Activated CD4-positive, alpha-beta T cell treated with anti-CD3 and anti-CD28 coated beads for 48 hours (primary cell): ENCODE data around the gene SOS2.

Experiments
- DNase-seq: peaks from one replicate; pipeline ENCODE4 v3.0.0-alpha.2; 2020

Gene SOS2

GRCh38 chr14:50231475-50232275, at the start of gene SOS2:
SOS2 (minus strand) TSS chr14:50231578; CDS start chr14:50231283, 295 bp downstream.
- peak; percentile 83 for DNase-seq

GRCh38 chr14:50272498-50272897, 41.1 kb upstream of the SOS2 start:
- no peak for DNase-seq

- no peak for DNase-seq
Measured at GRCh38 chr14:50270932-50271331, 39.6 kb upstream of the SOS2 start.

- DNase-seq = no peak
Measured at GRCh38 chr14:50265029-50265428, 33.7 kb upstream of the SOS2 start.

GRCh38 chr14:50263321-50263720, 31.9 kb upstream of the SOS2 start:
- DNase-seq = no peak

- DNase-seq = no peak
Measured at GRCh38 chr14:50262865-50263264, 31.5 kb upstream of the SOS2 start.

- no peak for DNase-seq
Measured at GRCh38 chr14:50260511-50260910, 29.1 kb upstream of the SOS2 start.

GRCh38 chr14:50260072-50260471, 28.7 kb upstream of the SOS2 start:
- DNase-seq = no peak

- no peak for DNase-seq
Measured at GRCh38 chr14:50257732-50258131, 26.4 kb upstream of the SOS2 start.

GRCh38 chr14:50254248-50254647, 22.9 kb upstream of the SOS2 start:
- no peak for DNase-seq

GRCh38 chr14:50249136-50249775, 17.9 kb upstream of the SOS2 start:
- DNase-seq = no peak

GRCh38 chr14:50247245-50247644, 15.9 kb upstream of the SOS2 start:
- no peak for DNase-seq

- DNase-seq = no peak
Measured at GRCh38 chr14:50242566-50243310, 11.4 kb upstream of the SOS2 start.

GRCh38 chr14:50242096-50242495, 10.7 kb upstream of the SOS2 start:
- no peak for DNase-seq

GRCh38 chr14:50237427-50237826, 6.0 kb upstream of the SOS2 start:
- no peak for DNase-seq

GRCh38 chr14:50233951-50234250, 2.5 kb upstream of the SOS2 start:
- no peak for DNase-seq

GRCh38 chr14:50233166-50233950, 2.0 kb upstream of the SOS2 start:
- peak; percentile 45 for DNase-seq

GRCh38 chr14:50232276-50232642, 881 bp upstream of the SOS2 start:
- no peak for DNase-seq

- peak; percentile 50 for DNase-seq
Measured at GRCh38 chr14:50230701-50231474, 490 bp downstream of the SOS2 start.

- no peak for DNase-seq
Measured at GRCh38 chr14:50230401-50230700, 1.0 kb downstream of the SOS2 start.

- no peak for DNase-seq
Measured at GRCh38 chr14:50229681-50230080, 1.7 kb downstream of the SOS2 start.

- DNase-seq = no peak
Measured at GRCh38 chr14:50228313-50228712, 3.1 kb downstream of the SOS2 start.

GRCh38 chr14:50225974-50226297, 5.4 kb downstream of the SOS2 start:
- no peak for DNase-seq
